GDM1 (cell line): ENCODE measurements around the gene ZNF534.
"Not testable (repeated sequence)": the region's sequence is repeated elsewhere in the genome, so short reads cannot be mapped to it uniquely, and the experiment has no call there.

Source experiments
- DNase-seq: peaks from one replicate; lab custom pipeline; 2025; lab: John Stamatoyannopoulos, UW

The ZNF534 gene

GRCh38 chr19:52428937-52429336, at the start of gene ZNF534:
Gene ZNF534, plus strand, starts transcription at chr19:52429148. Its CDS starts 2,327 bp downstream, at chr19:52431475.
- DNase-seq = no peak

- DNase-seq = no peak
These were observed 37.8 kb upstream of the ZNF534 start for GRCh38 chr19:52391135-52391534.

- DNase-seq = no peak
These were observed 31.5 kb upstream of the ZNF534 start, which contains the start of gene ZNF528 for GRCh38 chr19:52397310-52398080. Gene ZNF528, plus strand, starts transcription at chr19:52397849. Its CDS starts 4,165 bp downstream, at chr19:52402014.

- no peak for DNase-seq
These were observed 30.9 kb upstream of the ZNF534 start for GRCh38 chr19:52398081-52398441.

DNA sequence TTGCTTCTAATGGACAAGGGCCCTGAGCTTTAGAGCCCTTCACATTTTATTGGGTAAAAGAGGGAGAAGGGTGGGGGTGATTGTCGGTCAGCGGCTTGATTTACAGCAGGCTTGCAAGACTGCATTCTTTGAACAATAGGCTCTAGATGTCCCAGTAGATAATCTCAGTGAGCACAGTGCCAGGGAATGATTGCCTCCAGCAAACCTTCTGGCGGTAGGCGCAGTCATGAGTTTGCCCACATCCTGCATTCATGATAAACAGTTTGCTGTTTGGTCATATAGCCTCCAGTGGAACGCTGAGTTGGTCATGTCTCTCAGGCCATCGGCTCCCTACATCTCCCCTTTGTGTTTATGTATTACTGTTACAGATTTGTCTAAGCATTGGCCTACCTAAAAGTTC, 18.7 kb upstream of the ZNF534 start:
- DNase-seq = no peak

DNA sequence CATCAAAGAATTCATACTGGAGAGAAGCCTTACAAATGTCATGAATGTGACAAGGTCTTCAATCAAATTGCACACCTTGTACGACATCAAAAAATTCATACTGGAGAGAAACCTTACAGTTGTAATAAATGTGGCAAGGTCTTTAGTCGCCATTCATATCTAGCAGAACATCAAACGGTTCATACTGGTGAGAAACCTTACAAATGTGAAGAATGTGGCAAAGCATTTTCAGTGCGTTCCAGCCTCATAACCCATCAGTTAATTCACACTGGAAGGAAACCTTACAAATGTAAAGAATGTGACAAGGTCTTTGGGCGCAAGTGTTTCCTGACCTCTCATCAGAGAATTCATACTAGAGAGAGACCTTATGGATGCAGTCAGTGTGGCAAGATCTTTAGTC, 13.2 kb upstream of the ZNF534 start:
- no peak for DNase-seq

- DNase-seq = no peak
These were observed 13.2 kb downstream of the ZNF534 start for GRCh38 chr19:52442179-52442578.

- DNase-seq = no peak
These were observed 15.6 kb downstream of the ZNF534 start for GRCh38 chr19:52444506-52444905.

GRCh38 chr19:52451241-52451640, 22.3 kb downstream of the ZNF534 start:
- DNase-seq = no peak

DNA sequence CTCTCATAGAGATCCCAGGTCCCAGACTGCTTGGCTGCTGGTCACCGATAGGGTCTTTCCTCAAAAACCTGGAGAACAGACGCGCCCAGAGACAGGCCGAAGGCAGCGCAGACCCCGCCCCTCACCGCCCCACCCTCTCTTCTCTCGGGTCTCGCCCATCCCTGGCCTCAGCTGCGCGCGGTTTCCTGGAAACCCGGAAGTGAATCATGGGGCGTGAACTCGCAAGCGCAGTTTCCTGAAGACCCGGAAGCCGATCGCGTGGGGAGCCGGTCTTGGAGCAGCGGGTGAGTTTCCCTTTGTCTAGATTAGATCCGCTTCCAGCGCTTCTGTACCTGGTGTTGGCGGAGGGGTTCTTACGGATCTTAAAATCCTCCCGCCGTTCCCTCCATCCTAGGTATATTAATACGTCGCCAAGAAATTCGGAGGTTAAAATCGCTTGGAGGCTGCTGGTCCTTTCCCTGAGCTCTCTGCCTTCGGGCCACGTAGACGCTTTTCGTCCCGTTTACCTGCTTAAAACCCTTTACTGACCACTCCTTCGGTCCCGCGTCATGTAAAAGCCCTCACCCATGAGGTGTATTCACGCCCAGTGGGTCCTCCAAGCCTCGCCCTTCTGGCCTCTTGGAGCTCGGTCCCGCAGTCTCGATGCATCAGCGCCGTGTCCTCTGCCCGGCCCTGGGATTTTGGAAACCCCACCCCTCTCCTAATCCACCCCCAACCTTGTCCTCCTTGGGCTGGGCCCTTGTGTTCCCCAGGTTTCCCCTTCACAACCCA, 24.6 kb downstream of the ZNF534 start, which contains the start of gene ZNF578:
Gene ZNF578 (plus strand): TSS at position 230 of the 771 bp plus-strand sequence. CDS start 48,293 bp downstream, outside the sequence.
- no peak for DNase-seq

DNA sequence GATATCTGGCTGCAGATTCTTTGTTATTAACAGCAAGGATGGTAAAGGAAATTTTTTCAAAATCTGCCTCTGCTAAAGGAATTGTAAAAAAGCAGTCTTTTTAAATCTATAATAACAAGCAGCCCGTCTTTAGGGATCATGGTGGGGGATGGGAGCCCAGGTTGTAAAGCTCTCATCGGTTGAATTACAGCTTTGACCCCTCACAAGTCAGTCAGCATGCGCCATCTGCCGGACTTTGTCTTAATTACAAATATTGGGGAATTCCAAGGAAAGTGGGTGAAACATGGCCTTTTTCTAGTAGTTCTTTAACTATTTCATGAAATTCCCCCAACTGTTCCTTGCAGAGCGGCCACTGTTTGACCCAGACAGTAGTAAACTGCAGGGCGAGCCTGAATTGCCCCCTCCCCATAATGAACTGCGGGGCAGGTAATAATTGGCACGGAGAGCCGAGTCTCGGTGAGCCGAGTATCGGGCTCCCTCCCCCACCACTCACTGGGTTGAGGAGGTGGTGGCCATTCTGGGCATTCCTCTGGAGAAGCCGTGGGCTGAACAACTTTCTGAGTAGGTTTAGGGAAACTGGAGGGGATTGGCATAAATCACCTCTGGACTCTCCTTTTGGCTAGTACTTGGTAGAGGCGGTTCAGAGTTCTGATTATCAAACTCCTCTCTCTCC, 36.0 kb downstream of the ZNF534 start:
- DNase-seq = no peak

DNA sequence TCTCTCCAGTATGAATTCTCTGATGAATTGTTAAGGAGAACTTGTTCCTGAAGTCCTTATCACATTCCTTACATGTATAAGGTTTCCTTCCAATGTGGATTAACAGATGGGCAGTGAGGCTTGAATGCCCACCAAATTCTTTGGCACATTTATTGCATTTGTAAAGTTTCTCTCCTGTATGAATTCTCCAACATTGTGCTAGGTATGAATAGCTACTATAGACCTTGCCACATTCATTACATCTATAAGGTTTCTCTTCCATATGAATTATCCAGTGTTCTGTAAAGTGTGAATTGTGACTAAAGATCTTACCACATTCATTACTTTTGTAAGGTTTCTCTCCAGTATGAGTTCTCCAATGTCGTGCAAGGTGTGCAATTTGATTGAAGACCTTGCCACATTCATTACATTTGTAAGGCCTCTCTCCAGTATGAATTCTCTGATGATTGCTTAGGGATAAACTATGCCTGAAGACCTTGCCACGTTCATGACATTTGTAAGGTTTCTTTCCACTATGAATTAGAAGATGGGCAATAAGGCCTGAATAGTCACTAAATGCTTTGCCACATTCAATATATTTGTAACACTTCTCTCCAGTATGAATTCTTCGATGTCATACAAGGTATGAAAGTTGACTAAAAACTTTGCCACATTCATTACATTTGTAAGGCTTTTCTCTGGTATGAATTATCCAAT, 44.9 kb downstream of the ZNF534 start:
- no peak for DNase-seq

DNA sequence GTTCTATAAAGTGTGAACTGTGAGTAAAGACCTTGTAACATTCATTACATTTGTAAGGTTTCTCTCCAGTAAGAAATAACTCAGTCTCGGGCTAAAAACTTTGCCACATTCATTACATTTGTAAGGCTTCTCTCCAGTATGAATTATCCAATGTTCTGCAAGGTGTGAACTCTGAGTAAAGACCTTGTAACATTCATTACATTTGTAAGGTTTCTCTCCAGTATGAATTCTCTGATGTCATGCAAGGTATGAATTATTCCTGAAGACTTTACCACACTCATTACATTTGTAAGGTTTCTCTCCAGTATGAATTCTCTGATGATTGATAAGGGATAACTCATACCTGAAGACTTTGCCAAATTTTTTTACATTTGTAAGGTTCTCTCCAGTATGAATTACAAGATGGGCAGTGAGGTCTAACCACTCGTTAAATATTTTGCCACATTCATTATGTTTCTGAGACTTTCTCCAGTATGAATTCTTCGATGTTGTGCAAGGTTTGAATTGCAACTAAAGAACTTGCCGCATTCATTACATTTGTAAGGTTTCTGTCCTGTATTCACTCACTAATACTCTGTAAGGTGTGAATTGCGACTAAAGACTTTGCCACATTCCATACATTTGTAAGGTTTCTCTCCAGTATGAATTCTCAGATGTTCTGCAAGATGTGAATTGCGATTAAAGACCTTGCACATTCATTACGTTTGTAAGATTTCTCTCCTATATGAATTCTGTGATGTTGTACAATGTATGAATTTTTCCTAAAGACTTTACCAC, 45.6 kb downstream of the ZNF534 start:
- DNase-seq = no peak

DNA sequence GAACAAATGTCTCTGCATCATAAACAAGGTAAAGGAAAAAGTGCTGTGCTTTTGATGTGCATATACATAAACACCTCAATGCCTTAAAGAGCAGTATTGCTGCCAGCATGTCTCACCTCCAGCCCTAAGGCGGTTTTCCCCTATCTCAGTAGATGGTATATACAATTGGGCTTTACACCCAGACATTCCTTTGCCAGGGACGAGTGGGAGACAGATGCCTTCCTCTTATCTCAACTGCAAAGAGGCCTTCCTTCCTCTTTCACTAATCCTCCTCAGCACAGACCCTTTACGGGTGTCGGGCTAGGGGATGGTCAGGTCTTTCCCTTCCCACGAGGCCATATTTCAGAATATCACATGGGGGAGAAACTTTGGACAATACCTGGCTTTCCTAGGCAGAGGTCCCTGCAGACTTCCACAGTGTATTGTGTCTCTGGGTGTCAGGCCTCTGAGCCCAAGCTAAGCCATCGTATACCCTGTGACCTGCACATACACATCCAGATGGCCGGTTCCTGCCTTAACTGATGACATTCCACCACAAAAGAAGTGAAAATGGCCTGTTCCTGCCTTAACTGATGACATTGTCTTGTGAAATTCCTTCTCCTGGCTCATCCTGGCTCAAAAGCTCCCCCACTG, 55.3 kb downstream of the ZNF534 start:
- DNase-seq = not testable (repeated sequence)

- DNase-seq = not testable (repeated sequence)
These were observed 56.1 kb downstream of the ZNF534 start for GRCh38 chr19:52485064-52485463.

DNA sequence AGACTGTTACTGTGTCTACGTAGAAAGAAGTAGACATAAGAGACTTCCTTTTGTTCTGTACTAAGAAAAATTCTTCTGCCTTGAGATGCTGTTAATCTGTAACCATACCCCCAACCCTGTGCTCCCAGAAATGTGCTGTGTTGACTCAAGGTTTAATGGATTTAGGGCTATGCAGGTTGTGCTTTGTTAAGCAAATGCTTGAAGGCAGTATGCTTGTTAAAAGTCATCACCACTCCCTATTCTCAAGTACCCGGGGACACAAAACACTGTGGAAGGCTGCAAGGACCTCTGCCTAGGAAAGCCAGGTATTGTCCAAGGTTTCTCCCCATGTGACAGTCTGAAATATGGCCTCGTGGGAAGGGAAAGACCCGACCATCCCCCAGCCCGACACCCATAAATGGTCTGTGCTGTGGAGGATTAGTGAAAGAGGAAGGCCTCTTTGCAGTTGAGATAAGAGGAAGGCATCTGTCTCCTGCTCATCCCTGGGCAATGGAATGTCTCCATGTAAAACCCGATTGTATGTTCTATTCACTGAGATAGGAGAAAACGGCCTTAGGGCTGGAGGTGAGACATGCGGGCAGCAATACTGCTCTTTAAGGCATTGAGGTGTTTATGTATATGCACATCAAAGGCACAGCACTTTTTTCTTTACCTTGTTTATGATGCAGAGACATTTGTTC, 56.8 kb downstream of the ZNF534 start:
- not testable (repeated sequence) for DNase-seq

GRCh38 chr19:52492201-52492993, 63.4 kb downstream of the ZNF534 start:
- DNase-seq = no peak

- no peak for DNase-seq
These were observed 64.1 kb downstream of the ZNF534 start for GRCh38 chr19:52492994-52493470.

GRCh38 chr19:52494518-52494917, 65.6 kb downstream of the ZNF534 start:
- no peak for DNase-seq
